Fibroblast of lung (primary cell): Measurements from ENCODE around the gene HSPA9.

Experiments used
- EZH2 ChIP-seq: IDR thresholded peaks from 2 replicates; pipeline ENCODE4 v1.5.1; 2012; ENCODE audit warnings: low read length, control low read depth, mild to moderate bottlenecking; ENCODE audit errors: missing control alignments
- TF ChIP-seq, protein P1 (sequence below), 2 donors: IDR thresholded peaks in 1 of 2; conservative IDR thresholded peaks in 1 of 2; 1 replicate in 1 of 2; 2 replicates in 1 of 2; pipeline ENCODE4 v1.5.1; 2011 to 2012; ENCODE audit warnings: low read length in 2 of 2, control low read depth in 1 of 2, inconsistent platforms in 1 of 2, low read depth in 1 of 2, mild to moderate bottlenecking in 1 of 2

- TF ChIP-seq EZH2 = no peak
- TF ChIP-seq, protein P1, sequence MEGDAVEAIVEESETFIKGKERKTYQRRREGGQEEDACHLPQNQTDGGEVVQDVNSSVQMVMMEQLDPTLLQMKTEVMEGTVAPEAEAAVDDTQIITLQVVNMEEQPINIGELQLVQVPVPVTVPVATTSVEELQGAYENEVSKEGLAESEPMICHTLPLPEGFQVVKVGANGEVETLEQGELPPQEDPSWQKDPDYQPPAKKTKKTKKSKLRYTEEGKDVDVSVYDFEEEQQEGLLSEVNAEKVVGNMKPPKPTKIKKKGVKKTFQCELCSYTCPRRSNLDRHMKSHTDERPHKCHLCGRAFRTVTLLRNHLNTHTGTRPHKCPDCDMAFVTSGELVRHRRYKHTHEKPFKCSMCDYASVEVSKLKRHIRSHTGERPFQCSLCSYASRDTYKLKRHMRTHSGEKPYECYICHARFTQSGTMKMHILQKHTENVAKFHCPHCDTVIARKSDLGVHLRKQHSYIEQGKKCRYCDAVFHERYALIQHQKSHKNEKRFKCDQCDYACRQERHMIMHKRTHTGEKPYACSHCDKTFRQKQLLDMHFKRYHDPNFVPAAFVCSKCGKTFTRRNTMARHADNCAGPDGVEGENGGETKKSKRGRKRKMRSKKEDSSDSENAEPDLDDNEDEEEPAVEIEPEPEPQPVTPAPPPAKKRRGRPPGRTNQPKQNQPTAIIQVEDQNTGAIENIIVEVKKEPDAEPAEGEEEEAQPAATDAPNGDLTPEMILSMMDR (conservative IDR thresholded peaks at IDR 0.05 in 1 of 2, IDR thresholded peaks at IDR 0.05 in 1 of 2; ENCODE audit: low read depth in 1 of 2, low read length in 2 of 2) = no peak
Measured at GRCh38 chr5:138504799-138505198, 70.4 kb downstream of the HSPA9 start.
